Cortex of kidney (tissue), 1 donor: ENCODE measurements around the gene MTHFD2L.
"Not testable (repeated sequence)": the region's sequence is repeated elsewhere in the genome, so short reads cannot be mapped to it uniquely, and the experiment has no call there.

Experiments used
- DNase-seq: peaks from one replicate; lab custom pipeline; 2025; lab: John Stamatoyannopoulos, UW

The MTHFD2L gene

GRCh38 chr4:74335341-74336021 lies 177.6 kb downstream of the MTHFD2L start:
- DNase-seq = no peak

GRCh38 chr4:74338792-74339333 lies 180.9 kb downstream of the MTHFD2L start:
- no peak for DNase-seq

GRCh38 chr4:74339501-74339900 lies 181.6 kb downstream of the MTHFD2L start:
- DNase-seq = no peak

DNA sequence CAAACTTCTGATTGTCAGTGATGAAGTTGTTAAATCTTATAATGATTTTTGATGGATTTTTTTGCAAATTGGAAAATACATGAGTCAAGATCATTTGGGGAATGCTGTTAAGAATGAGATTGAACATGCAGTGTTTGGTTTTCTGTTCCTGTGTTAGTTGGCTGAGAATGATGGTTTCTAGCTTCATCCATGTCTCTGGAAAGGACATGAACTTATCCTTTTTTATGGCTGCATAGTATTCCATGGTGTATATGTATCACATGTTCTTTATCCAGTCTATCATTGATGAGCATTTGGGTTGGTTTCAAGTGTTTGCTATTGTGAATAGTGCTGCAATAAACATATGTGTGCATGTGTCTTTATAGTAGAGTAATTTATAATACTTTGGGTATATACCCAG lies 182.5 kb downstream of the MTHFD2L start:
- not testable (repeated sequence) for DNase-seq

GRCh38 chr4:74344031-74344430 lies 186.1 kb downstream of the MTHFD2L start:
- DNase-seq = no peak
